GM19238 (cell line): ENCODE results near the gene PCAT7.
"Not testable (repeated sequence)": the region's sequence is repeated elsewhere in the genome, so short reads cannot be mapped to it uniquely, and the experiment has no call there.

Experiments used
- DNase-seq: peaks from one replicate; pipeline ENCODE4 v3.0.0; 2011; ENCODE audit warnings: low spot score; ENCODE audit not compliant: insufficient read length

Gene PCAT7

DNA sequence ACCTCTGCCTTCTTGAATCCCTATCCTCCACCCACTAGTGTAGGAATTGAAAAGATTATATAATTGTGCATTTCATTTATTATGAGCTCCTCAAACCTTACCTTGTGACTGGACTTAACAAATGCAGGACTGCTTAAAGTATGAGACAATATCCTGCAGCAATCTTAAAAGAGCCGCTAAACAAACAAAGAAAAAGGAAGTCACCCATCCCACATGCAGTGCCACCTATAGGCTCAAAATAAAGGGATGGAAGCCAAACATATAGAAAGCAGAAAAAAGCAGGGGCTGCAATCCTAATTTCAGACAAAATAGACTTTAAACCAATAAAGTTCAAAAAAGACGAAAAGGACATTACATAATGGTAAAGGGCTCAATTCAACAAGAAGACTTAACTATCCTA, 8.7 kb downstream of the PCAT7 start:
- DNase-seq: no peak

DNA sequence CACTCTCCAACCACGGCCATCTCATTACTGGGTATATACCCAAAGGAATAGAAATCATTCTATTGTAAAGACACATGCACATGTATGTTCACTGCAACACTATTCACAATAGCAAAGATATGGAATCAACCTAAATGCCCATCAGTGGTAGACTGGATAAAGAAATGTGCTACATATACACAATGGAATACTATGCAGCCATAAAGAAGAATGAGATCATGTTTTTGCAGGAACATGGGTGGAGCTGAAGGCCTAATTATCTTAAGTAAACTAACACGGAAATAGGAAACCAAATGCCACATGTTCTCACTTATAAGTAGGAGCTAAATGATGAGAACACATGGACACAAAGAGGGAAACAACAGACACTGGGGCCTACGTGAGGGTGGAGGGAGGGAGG, 9.4 kb downstream of the PCAT7 start:
- not testable (repeated sequence) for DNase-seq

DNA sequence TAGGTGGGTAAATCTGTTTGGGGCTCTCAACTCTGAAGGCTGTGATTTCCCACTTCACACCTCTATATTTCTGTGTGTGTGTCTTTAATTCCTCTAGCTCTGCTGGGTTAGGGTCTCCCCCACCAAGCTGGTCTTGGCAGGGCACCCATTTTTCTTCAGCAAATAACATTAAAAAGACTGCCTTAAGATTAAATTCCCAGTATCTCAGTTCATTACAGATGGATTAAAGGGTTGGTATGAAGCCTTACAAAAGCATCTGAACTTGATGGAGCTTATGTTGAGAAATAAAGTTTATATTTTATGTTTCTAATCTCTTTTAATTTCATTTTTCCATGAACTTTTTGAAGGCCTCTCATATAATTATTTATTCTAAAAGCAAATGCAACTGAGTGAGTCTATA, 11.7 kb downstream of the PCAT7 start:
- DNase-seq: no peak

DNA sequence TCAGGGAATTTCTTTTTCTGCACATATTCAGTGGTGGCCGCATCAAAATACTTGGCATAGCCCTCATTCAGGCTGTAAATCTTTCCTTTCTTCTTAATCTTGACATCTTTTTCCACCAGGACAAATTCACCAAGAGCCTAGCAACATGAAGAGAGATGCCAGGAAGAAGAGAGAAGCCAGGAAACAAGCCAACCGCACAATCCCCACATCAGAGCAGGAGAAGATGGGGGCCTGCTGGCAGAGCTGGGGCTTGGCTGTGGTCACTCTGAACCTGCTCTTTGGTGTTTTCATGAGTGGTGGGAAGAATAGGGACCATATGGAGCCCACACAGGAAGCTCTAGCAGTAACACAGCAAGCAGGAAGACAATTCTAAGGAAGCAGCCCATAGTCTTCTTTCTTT, 12.4 kb downstream of the PCAT7 start:
- no peak for DNase-seq

DNA sequence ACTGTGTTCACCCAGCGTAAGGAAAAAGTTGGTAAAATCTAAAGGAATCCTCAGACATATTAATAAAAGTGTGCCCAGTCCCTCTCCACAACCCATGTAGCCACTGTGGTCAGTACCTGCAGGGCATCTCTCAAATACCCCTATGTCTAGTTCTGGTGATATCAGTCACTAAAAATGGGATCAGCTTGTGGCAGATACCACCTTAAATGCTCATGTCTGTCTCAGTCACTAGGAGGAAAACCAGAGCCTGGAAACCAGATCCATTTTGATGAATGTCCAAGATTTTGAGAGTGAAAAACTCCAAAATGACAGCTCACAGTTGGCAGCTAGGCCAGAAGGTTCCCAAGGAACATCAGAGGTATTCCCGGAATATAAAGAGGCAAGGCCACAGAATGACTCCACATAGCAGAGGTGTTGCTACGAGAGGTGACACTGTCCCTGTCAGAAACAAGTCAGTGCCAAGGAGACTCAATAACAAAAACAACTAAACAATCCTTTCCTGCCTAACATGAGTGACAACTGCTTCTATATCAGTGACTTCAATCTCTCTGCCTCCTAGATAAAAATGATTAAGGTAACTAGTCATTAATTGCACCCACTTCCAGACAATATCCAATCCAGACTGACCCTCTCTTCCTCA, 13.5 kb downstream of the PCAT7 start:
- DNase-seq: no peak

DNA sequence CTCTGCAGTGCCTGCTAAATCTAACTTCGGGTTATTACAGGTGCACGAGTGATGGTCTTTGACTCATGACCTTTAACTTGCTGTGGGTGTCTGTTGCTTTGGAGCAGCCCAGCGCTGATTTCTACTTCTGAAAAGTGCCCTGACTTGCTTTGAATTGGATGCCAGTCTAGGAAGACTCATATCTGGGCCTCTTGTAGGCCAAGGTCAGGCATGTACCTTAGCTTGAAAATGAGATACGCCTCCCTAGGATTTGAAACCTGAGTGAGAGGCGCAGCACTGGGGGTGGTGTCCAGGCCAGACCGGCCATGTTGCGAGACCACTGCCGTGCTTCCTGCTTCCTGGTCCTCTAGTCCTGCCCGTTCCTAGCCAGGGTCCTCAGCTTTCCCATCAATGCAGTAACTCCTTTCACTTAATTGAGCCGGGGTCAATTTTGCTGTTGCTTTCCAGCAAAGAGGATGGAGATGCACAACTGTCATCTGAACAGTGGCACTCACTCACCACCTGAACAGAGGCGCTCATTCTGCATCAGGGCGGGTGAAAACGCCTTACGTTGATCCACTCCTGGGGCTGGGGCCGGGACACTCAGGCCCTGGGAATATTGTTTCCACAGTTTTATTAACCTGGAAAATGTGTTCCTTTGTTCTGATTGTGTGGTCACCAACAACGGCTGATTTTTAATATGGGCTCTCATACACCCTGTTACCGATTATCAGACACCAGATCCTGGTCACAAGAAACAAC, 14.3 kb downstream of the PCAT7 start:
- no peak for DNase-seq

DNA sequence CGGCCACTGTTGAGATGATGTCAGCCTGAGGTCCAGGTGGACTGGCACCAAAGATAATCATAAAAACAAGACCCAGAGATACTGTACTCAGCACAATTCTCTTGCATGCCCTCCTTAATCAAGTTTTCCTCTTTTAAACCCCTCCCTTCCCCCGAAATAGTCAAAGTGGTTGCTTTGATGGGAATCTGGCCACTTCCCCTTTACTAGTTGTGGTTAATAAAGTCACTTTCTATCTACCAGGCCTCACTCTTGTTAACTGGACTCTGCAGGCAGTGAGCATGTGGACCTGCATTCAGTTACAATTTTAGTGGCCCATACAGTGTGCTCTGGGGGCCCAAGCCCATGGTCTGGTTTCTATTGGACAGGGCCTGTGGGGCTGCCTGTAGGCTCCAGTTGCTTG, 21.2 kb downstream of the PCAT7 start:
- no peak for DNase-seq

DNA sequence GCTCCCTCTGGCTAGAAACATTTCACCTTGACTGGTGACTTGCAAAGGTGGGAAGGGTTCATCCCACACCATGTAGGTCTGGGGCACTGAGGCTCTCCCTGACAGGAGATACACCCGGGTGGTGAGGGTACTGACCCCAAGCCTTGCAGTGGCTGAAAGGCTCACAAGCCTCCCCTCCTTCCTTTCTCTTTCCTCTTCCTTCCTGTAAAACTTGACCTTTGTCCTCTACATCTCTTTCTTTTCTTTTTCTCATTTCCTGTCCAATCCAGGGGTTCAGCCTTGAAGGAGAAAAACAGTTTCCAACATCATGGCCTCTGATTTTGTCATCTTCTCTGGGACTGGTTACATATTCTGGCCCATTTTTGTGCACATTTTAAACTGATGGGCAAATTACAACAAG, 22.2 kb downstream of the PCAT7 start:
- no peak for DNase-seq

DNA sequence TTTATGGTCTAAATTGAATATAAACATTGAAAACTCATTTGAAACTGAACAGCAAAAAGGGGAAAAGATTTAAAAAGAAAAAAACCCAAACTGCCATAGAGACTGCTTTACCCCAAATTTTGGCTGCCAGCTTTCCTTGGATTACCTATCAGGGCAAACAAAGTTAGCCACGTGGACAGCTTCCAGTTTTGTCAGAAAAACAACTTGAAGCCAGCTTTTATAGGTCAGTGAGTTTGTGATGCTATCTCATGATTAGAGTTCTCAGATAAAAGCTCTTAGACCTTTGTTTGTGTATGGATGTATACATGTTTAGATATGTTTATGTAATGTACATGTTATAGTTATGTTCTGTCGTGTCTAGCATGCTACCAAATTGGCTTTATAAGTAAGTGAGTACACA, 22.7 kb downstream of the PCAT7 start:
- no peak for DNase-seq

DNA sequence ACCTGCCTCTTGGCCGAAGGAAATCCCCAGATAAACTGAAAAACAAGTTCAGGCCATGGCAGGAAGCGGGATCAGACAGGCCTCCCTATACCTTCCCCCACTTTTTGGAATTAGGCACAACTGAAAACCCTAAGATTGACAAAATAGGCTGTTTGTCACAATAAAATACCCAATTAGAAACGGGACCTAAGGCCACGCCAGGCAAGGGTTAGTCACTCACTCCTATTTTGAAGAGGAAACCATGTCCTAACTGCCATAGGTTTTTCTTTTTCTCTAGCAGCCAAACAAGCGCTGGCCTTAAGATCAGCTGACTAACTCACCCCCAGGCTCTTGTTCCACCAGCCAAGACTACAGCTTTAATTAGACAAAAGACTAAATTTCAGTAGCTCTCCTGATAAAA, 26.8 kb downstream of the PCAT7 start:
- DNase-seq: no peak

DNA sequence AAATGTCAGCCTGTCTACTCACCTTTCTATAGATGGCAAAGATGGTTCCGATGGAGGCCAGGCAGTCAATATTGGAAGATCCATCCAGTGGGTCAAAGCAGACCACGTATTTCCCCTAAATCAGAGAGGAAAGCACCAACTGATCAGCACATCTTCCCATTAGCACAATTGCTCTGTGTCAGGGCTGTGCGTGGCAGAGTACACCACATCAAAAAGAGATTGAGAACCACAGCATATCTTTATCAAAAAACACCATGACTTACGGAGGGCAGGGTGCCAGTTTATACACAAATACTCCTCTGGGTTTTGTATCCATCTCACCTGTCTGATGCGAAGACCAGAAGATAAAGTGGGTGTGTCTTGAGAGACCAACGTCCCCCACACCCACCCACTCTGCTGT, 29.7 kb downstream of the PCAT7 start:
- DNase-seq: no peak

DNA sequence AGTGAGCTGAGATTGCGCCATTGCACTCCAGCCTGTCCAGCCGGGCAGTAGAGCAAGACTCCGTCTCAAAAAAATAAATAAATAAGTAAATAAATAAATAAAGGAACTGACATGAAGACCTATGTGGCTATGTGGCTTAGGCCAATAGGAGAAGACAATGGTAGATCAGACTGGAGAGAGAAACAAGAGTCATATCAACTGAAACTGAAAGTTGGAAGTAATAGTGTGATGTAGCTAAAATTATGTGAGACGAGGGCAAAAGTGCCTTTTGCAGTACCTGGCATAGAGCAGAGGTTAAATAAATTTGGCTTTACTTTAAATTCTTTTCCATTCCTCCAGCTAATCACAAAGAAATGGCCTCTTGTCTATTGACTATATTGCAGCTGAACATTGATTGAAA, 31.4 kb downstream of the PCAT7 start:
- DNase-seq: no peak

DNA sequence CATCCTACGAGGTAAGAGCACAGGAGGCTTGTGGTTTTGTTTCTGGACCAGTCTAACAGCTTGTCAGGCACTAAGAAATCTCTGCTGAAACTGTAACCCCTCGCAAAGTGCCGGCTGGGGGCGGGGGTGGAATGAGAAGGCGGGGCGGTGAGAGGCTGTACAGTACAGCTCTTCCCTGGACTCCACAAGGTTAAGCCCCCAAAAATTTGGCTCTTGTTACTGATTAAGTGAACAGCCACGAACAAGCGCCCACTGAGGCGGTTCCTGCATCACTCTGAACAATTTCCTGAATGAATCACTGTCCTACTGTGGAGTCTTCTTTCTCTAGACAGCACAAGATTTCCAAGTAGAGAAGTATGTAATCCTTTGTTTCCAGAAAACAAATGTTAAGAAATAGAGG, 31.9 kb downstream of the PCAT7 start:
- no peak for DNase-seq

DNA sequence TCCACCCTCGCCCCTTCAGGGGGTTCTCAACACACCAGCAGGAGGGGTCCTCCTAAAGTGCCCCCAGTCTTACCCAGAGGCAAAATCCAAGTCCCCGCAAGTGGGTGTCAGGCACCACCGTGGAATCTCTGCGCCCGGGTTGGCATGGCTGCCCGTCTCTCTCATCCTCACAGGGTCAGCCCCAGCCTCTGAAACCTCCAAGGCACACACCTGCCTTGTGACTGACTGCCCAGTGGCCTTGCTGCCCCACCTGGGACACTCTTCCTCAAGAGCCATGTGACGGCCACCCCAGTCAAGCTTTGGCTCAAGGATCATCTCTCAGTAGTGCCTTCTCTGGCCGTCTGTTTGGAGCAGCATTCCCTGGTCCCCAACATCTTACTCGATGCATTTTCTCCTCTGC, 33.8 kb downstream of the PCAT7 start:
- no peak for DNase-seq

DNA sequence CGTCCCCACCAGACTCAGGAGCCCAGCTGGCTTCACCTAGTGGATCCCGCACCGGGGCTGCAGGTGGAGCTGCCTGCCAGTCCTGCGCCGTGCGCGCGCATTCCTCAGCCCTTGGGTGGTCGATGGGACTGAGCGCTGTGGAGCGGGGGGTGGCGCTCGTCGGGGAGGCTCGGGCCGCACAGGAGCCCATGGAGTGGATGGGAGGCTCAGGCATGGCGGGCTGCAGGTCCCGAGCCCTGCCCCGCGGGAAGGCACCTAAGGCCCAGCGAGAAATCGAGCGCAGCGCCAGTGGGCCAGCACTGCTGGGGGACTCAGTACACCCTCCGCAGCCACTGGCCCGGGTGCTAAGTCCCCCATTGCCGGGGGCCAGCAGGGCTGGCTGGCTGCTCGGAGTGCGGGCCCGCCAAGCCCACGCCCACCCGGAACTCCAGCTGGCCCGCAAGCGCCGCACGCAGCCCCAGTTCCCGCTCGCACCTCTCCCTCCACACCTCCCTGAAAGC, 36.2 kb downstream of the PCAT7 start:
- not testable (repeated sequence) for DNase-seq

DNA sequence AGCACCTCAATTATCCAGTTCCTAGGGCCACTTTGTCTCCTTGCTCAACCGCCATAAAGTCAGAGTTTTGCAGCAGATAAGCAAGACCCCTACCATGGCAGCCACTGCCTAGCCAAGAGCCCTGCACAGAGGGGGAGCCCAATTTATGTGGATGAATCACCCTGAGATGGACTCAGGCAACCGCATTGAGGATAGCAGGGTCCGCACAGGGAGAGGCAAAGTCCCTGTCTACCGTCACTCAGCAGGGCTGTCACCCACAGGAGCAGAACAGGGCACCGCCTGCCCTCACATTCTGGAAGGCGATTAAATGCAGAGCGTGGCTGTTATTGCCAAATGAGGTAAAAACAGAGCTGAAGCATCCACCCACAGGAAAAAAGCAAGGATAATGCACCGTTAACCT, 37.0 kb downstream of the PCAT7 start:
- DNase-seq: no peak

DNA sequence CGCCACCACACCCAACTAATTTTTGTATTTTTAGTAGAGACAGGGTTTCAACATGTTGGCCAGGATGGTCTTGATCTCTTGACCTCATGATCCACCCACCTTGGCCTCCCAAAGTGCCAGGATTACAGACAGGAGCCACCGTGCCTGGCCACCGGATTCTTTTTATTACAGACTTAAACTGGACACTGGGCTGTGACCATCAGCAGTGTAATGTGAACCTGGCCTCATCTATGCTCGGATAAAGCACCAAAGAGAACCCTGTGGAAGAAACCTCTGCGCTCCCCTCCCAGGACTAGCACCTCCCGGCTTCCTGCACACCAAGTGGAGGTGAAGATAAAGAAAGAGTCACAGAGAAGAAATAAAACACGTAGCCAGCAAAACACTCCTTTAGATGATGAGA, 37.8 kb downstream of the PCAT7 start:
- not testable (repeated sequence) for DNase-seq

DNA sequence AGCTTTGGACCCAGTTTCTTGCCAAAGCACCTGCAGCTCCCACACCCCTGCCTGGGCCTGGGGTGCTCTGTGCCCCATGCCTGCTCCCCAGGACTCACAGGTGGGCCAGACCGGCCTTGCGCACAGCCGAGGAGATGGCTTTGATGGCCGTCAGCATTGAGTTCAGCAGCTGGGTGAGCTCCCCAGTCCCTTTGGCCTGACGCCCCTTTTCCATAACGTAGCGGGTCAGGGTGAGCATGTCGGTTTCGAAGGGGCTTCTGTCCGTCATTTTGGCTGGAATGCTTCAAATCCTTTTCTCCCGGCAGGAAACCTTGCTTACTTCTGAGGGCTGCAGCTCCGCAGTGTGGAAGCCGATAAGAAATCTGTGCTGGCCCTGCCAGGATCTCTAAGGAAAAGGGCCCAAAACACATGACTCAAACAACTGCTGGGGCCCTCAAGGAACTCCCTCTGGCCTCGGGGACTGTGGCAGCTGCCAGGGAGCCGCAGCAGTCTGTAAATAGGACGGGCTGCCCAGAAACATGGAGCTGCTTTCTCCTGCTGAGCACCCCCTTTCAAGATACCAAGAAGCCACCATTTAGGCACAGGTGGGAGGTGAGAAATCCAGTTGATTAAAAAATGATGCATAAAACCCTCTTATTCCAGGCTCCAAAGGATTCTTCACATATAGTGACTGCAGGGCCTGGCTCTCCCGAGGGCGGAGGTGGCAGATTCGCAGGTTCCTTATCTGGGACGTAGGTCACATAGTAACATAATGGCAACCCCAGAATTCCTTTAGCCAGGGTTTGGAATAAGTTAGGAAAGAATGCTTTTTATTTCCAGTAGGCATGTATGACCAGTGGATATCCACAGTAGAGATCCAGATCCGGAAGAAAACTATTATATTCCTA, 38.8 kb downstream of the PCAT7 start, which contains the start of gene FBP2:
FBP2 (minus strand) TSS at position 366 of the 887 bp plus-strand sequence; CDS start at position 268, 98 bp downstream.
- DNase-seq: no peak

DNA sequence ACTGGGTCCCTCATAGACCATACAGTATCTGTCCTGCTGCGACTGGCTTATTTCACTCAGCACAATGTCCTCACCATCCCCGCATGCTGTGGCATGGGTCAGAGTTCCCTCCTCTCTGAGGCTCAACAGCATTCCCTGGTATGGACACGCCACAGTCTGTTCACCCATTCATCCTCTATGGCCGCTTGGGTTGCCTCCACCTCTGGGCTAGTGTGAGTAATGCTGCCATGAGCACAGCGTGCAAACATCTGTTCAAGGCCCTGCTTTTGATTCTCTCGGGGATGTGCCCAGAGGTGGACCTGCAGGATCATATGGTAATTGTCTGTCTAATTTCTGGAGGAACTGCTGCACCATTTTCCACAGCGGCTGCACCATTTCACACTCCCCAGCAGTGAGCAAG, 44.2 kb downstream of the PCAT7 start:
- DNase-seq: no peak

DNA sequence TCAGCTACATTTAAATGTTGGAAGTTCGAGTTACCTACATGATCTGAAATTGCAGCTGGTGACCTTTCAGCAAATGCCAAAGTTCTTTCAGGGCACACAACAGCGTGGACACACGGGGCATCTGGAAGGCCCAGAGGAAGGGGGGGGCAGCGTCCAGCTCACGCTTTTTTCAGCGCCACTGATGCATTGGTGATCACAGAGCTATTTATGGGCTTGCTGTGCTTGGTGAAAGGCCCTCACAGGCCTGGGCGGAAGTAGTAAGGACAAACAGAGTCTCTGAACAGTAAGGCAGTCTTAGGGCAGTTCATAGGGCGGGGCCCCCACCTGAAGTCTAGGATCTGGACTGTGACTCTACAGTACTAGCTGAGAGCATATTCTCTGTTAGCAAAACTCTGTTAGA, 45.4 kb downstream of the PCAT7 start:
- DNase-seq: no peak

DNA sequence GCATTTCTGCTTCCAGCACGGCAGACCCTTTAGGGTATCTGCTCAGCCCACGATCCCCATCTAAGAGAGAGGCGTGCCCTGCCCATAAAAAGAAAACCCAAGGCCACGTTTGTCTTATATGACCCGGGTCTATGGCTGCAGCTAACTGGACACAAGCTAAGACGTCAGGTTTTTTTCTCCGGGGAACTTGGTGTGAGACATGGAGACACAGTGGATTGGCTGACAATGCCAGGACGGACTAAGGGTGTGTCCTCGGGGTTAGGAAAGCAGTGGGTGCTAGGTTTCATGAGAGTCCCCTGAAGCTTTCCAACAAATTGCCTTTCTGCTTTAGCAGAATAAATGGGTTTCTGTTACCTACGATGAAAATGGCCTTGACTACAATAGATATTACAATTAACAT, 45.8 kb downstream of the PCAT7 start:
- no peak for DNase-seq

DNA sequence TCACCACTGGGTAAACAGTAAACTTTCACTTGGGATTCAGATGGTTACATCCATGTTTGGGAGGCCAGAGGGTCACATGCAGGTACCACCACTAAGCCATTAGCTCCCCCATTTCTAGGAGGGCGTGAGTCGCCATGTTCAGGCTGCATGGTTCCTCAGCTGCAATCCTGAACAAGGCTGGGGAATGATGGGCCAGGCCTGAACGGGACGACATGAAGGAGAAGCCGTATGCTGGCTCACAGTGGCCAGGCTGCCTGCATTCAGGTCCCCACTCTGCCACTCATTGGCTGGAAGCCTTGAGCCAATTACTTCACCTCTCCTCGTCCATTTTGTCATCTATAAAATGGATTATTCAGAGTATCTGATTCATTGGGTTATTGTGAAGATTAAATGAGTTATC, 47.8 kb downstream of the PCAT7 start:
- DNase-seq: no peak
